Activated B cell treated with CpG ODN at 0.5 μM for 24 hours (primary cell): ENCODE data around the gene EGFL7. TPM values are rescaled to one million over a fixed set of nuclear protein-coding genes. Genes with fewer than 3 reads are reported as not detected.

ENCODE experiments used
- ATAC-seq: fragments of 200-7000 bp; cut with Tn5 transposase; one replicate; pipeline ENCODE4 v1.10.0; 2021; ENCODE audit warnings: low read depth, mild to moderate bottlenecking, moderate library complexity
- CTCF ChIA-PET: fragments of 350-600 bp; sonication (Branson Sonifier 250); formaldehyde crosslinking; loops from one replicate; lab custom pipeline; 2021; ENCODE audit warnings: antibody characterized with exemption; lab: Charles Lee
- POLR2A ChIA-PET: fragments of 350-600 bp; sonication (Branson Sonifier 250); formaldehyde crosslinking; loops from one replicate; lab custom pipeline; 2021; ENCODE audit warnings: antibody characterized with exemption; lab: Charles Lee
- DNase-seq: peaks from one replicate; pipeline ENCODE4 v3.0.0; 2022
- H3K27ac Mint-ChIP-seq: one replicate; pipeline ENCODE4 v1.8.0; 2020; ENCODE audit warnings: mixed read lengths
- H3K27me3 Mint-ChIP-seq: one replicate; pipeline ENCODE4 v1.8.0; 2021; ENCODE audit warnings: mixed read lengths
- H3K36me3 Mint-ChIP-seq: one replicate; pipeline ENCODE4 v1.8.0; 2021; ENCODE audit warnings: low read depth, mixed read lengths
- H3K4me1 Mint-ChIP-seq: one replicate; pipeline ENCODE4 v1.8.0; 2021; ENCODE audit warnings: mixed read lengths
- H3K4me3 Mint-ChIP-seq: one replicate; pipeline ENCODE4 v1.8.0; 2020; ENCODE audit warnings: mild to moderate bottlenecking, mixed read lengths
- H3K9me3 Mint-ChIP-seq: one replicate; pipeline ENCODE4 v1.8.0; 2020; ENCODE audit warnings: mixed read lengths
- intact Hi-C: fragments of 100-400 bp; cut with micrococcal nuclease; formaldehyde crosslinking; loops from one replicate; pipeline ENCODE4 v1.15.1; 2024
- total RNA-seq: library from RNA; stranded (reverse); gene quantifications from 2 replicates; pipeline ENCODE4 v1.2.3, GENCODE V29; 2022
- TF ChIP-seq, protein P1 (sequence below): fragments of 200-600 bp; IDR thresholded peaks from one replicate; pipeline ENCODE4 v1.8.0; 2022; ENCODE audit warnings: antibody characterized with exemption, mild to moderate bottlenecking

EGFL7 gene
- total RNA-seq, 1 donor from 2014 or later: not detected

DNA sequence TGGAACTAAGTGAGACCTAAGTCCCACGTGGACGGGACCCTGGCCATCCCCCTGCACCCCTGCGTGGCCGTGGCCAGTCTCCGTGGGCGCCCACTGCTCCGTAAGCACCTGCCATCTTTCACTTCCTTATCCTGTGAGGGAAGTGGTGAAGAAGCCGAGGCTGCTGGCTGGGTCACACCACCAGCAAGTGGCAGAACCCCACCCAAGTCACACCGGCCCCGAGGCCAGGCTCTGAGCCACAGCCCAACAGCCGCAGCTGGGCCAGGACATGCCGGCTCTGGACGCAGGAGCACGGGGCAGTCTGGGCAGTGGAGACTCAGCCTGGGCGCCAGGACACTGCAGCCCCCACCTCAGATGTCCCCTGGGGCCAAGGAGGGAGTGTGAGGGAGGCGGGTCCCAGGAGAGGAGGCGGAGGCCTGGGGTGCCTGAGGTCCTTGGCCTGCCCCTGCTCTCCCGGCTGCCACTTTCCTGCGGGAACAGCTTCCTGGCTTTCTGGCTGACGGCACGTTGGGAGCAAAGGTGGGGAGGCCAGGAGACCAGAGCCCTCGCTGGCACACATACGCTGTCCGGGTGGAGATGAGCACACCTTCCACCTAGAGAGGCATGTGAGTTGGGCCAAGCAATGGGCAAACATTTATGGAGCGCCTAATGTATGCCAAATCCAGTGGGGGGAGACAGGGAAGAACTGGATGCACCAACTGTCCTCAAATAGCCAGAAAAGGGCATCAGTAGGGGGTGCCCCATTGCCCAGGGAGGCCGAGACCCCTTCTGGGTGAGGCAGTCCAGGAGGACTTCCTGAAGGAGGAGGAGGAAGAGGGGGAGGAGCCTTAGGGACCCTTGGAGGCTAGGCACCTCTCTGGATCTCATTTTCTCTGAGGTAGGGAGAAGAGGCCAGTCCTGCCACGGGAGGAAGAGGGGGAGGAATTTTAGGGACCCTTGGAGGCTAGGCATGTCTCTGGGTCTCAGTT, 43.9 kb upstream of the EGFL7 start:
- intact Hi-C loops: loop anchor here (1.0 to 2.0 kb wide), 2 partner anchors 67 to 72 kb away; partner anchors contain the start of gene NOTCH1
- DNase-seq: peak; percentile 58
- peak; percentile 94 for ATAC-seq
- Mint-ChIP-seq H3K27me3 (no peaks in the 10 kb centered on the region), H3K36me3 (no peaks in the 10 kb centered on the region), H3K4me3 (peak overlapping the region; percentile 53), H3K4me1 (peaks cover 40% of the 10 kb centered on the region), H3K27ac (peak overlapping the region; percentile 66), H3K9me3 (no peaks in the 10 kb centered on the region)
- POLR2A ChIA-PET: interaction anchor here (0.7 to 1.4 kb wide), 5 partner anchors 12 to 133 kb away, joined by 3 to 4 read pairs (median 3); partner anchors contain the start of gene NOTCH1
- CTCF ChIA-PET: interaction anchor here (0.7 to 1.4 kb wide), 3 partner anchors 67 to 133 kb away, joined by 3 to 4 read pairs (median 3); no protein-coding TSS in a partner anchor
- TF ChIP-seq, protein P1, sequence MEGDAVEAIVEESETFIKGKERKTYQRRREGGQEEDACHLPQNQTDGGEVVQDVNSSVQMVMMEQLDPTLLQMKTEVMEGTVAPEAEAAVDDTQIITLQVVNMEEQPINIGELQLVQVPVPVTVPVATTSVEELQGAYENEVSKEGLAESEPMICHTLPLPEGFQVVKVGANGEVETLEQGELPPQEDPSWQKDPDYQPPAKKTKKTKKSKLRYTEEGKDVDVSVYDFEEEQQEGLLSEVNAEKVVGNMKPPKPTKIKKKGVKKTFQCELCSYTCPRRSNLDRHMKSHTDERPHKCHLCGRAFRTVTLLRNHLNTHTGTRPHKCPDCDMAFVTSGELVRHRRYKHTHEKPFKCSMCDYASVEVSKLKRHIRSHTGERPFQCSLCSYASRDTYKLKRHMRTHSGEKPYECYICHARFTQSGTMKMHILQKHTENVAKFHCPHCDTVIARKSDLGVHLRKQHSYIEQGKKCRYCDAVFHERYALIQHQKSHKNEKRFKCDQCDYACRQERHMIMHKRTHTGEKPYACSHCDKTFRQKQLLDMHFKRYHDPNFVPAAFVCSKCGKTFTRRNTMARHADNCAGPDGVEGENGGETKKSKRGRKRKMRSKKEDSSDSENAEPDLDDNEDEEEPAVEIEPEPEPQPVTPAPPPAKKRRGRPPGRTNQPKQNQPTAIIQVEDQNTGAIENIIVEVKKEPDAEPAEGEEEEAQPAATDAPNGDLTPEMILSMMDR: no peak

GRCh38 chr9:136619742-136620440, 42.8 kb upstream of the EGFL7 start:
- intact Hi-C loops: loop anchor here (2.0 kb wide), 1 partner anchor 73 kb away; the partner anchor contains the start of gene NOTCH1
- H3K4me3 Mint-ChIP-seq: peak overlapping the region; percentile 44
- TF ChIP-seq, protein P1: no peak
- CTCF ChIA-PET: interaction anchor here (0.7 kb wide), 1 partner anchor 131 kb away, joined by 3 read pairs; no protein-coding TSS in a partner anchor
- H3K9me3 Mint-ChIP-seq: no peaks in the 10 kb centered on the region
- H3K36me3 Mint-ChIP-seq: no peaks in the 10 kb centered on the region
- ATAC-seq: no peak
- no peaks in the 10 kb centered on the region for H3K27me3 Mint-ChIP-seq
- H3K4me1 Mint-ChIP-seq: peaks cover 40% of the 10 kb centered on the region
- H3K27ac Mint-ChIP-seq: peak overlapping the region; percentile 66
- no peak for DNase-seq
- POLR2A ChIA-PET: interaction anchor here (0.7 to 1.4 kb wide), 4 partner anchors 13 to 134 kb away, joined by 3 to 4 read pairs (median 3); no protein-coding TSS in a partner anchor

- no peaks in the 10 kb centered on the region for H3K9me3 Mint-ChIP-seq
- CTCF ChIA-PET: no interaction called here
Measured at GRCh38 chr9:136620441-136621018, 42.2 kb upstream of the EGFL7 start.

GRCh38 chr9:136621019-136621733, 41.5 kb upstream of the EGFL7 start:
- Mint-ChIP-seq H3K27me3 (peaks cover 6% of the 10 kb centered on the region), H3K36me3 (no peaks in the 10 kb centered on the region), H3K9me3 (no peaks in the 10 kb centered on the region), H3K27ac (no peak overlapping the region), H3K4me1 (peaks cover 36% of the 10 kb centered on the region), H3K4me3 (no peak overlapping the region)
- DNase-seq: no peak
- ChIA-PET POLR2A (no interaction called here), CTCF (no interaction called here)
- TF ChIP-seq, protein P1: no peak
- no peak for ATAC-seq
- intact Hi-C loops: no loop called here

More at GRCh38 chr9:136620441-136621018, 42.2 kb upstream of the EGFL7 start:
- Mint-ChIP-seq H3K36me3 (no peaks in the 10 kb centered on the region), H3K27me3 (peaks cover 2% of the 10 kb centered on the region), H3K27ac (no peak overlapping the region), H3K4me3 (no peak overlapping the region), H3K4me1 (peaks cover 41% of the 10 kb centered on the region)
- no peak for ATAC-seq
- TF ChIP-seq, protein P1: no peak
- intact Hi-C loops: no loop called here
- POLR2A ChIA-PET: interaction anchor here (1.4 kb wide), 1 partner anchor 135 kb away, joined by 4 read pairs; no protein-coding TSS in a partner anchor
- DNase-seq: no peak
